ENCODE data around the gene KCTD16.

DNA sequence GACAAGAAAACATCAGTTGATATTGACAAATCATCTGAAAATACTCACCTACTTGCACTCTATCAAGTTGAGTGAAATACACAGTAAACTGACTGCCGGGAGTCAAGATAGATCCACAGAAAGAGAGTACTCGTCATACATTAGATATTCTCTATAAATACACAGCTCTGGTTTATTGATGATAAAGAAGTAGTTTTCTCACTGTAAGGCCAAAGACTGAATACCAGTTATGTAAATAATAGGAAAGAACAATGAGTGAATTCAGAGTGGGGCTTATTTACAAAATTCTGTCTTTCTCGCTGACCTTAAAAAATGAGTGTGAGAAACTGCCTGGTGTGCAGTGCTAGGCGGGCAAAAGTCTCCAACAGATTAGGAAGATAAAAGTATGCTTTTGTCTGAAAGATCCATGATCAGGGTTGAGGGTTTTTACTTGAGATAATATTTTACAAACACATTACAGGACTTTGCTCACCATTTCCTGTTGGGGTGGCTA is 341.0 kb downstream of the KCTD16 start:
- TF ChIP-seq, protein P1, sequence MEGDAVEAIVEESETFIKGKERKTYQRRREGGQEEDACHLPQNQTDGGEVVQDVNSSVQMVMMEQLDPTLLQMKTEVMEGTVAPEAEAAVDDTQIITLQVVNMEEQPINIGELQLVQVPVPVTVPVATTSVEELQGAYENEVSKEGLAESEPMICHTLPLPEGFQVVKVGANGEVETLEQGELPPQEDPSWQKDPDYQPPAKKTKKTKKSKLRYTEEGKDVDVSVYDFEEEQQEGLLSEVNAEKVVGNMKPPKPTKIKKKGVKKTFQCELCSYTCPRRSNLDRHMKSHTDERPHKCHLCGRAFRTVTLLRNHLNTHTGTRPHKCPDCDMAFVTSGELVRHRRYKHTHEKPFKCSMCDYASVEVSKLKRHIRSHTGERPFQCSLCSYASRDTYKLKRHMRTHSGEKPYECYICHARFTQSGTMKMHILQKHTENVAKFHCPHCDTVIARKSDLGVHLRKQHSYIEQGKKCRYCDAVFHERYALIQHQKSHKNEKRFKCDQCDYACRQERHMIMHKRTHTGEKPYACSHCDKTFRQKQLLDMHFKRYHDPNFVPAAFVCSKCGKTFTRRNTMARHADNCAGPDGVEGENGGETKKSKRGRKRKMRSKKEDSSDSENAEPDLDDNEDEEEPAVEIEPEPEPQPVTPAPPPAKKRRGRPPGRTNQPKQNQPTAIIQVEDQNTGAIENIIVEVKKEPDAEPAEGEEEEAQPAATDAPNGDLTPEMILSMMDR (IDR thresholded peaks at IDR 0.05) = no peak
- TF ChIP-seq POLR2A (IDR thresholded peaks at IDR 0.05) = no peak

Data from Peyer's patch (tissue), 4 donors.